Stimulated activated CD4-positive, alpha-beta T cell treated with anti-CD3 and anti-CD28 coated beads, Interleukin-1b, Interleukin-23, amount 100 ng/mL, for 1 hour (primary cell): ENCODE data around the gene CPSF7.
"Not testable (repeated sequence)": the region's sequence is repeated elsewhere in the genome, so short reads cannot be mapped to it uniquely, and the experiment has no call there.

ENCODE experiments used
- DNase-seq, 2 donors: peaks; one replicate each; pipeline ENCODE4 v3.0.0-alpha.2; 2020; ENCODE audit warnings: low read depth in 2 of 2

CPSF7 gene

GRCh38 chr11:61384271-61385242 is 45.2 kb downstream of the CPSF7 start:
- DNase-seq, result no peak

DNA sequence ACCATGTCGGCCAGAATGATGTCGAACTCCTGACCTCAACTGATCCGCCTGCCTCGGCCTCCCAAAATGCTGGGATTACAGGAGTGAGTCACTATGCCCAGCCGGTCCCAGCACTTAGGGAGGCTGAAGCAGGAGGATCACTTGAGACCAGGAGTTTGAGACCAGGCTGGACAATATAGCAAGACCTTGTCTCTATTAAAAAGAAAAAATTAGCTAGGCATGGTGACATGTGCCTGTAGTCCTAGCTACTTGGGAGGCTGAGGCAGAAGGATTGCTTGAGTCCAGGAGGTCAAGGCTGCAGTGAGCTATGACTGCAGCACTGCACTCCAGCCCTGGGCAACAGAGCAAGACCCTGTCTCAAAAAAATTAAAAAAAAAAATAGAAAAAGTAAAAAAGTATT is 45.9 kb downstream of the CPSF7 start:
- DNase-seq, result not testable (repeated sequence)

DNA sequence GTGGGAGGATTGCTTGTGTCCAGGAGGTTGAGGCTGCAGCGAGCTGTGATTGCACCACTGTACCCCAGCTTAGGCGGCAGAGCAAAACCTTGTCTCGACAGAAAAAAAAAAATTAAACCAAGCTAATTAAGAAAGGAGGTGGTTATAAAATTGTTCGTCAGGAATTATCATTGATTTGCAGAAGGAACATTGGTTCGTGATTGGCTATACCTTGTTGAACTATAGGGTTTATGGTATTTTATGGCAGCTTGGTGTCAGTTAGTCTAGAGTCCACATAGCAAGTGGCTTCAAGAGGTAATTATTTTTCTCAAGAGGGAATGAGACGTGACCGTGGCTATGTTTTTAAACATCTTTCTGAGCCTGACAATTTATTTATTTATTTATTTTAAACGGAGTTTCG is 48.9 kb downstream of the CPSF7 start:
- DNase-seq, result no peak

- DNase-seq, result no peak
These were observed 51.0 kb downstream of the CPSF7 start for GRCh38 chr11:61378713-61379313.

DNA sequence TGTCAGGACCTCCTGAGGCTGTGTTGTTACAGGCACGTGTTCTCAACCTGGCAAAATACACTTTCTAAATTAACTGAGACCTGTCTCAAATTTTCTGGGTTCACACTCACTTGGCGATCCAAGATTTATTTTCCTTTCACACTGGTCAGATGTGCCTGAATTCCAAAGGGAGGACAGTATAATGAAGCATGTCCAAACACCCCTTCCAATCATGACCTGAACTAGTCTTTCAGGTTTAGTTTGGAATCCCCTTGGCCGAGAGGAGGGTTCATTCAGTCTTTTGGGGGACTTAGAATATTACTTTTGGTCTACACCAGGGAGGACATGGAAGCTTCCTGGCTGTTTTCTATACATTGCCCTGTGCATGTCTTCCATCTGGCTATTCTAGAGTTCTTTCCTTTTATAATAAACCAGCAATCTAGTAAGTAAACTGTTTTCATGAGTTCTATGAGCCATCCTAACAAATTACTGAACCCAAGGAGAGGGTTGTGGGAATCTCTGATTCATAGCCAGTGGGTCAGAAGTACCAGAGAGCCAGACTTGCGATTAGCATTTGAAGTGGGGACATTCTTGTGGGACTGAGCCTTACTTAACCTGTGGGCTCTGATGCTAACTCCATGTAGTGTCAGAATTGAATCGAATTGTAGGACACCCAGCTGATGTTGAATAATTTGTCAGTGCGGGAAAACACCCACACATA is 52.2 kb downstream of the CPSF7 start:
- no peak for DNase-seq

- DNase-seq, result no peak
These were observed 54.0 kb downstream of the CPSF7 start for GRCh38 chr11:61375761-61376108.

- DNase-seq, result no peak
These were observed 56.9 kb downstream of the CPSF7 start for GRCh38 chr11:61372659-61373420.

DNA sequence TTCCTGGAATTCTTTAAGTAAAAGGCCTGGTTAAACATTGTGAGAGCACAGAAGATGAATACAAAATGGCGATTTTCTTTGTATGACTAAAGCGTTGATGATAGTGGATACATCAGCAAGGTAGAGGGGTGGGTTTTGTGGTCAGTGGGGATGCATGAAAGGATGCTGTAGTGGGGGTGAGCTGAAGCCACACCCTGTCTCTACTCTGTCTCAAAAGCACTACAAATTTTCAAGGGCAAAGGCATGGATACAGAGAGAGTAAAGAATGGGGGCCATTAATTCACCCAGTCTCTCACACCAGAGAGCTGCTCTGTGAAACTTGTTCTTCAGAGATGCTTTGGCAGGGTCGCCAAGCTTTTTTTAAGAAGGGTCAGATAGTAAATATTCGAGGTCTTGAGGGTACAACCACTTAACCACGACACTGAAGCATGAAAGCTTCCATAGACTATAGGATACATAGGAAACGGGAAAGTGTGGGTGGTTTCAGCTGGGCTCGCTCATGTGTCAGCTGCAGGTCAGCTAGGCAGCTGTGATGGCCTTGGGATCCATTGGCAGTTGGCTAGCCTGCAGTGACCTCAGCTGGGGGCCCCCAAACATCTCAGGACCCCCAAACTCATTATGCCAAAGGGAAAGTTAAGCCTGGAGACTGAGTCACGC is 59.3 kb downstream of the CPSF7 start:
- no peak for DNase-seq

DNA sequence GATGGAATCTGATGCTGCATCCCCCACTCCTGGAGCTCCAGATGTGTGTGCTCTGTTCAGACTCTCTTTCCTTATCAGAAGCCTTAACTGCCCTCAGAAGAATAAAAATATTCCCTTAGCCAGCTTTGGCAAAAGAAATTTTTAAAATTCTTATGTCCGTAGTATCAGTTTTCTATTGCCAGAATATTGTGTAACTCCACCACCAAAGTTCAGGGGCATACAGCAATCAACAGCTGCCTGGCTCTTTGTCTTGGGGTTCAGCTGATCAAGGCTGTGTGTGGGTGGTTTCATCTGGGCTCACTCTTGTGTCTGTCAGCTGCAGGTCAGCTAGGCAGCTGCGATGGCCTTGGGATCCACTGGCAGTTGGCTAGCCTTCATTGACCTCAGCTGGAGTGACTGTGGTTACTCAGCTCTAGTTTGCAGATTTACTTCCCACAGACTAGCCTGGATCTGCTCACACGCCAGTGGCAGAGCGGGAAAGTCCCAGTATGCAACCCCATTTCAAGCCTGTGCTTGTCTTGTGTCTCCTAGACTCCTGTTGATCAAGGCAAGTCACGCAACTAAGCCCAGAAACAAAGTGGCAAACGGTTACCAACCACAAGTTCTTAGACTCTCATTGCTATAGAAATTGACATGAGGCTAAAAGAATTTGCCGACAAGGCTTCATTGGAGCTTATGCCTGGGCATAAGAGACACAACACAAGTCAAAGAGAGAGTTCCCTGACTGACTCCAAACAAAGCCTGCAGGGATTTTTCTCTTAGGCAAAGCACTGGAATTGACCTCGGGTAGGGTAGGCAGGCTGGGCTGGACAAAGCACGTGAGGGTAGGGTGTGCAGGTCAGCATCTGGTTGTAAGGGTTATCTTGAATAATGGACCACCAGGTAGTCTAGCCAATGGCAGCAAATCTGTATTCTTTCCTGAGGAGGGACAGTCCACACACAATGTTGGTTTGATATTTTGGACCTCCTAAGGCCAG is 60.1 kb downstream of the CPSF7 start:
- DNase-seq, result no peak

DNA sequence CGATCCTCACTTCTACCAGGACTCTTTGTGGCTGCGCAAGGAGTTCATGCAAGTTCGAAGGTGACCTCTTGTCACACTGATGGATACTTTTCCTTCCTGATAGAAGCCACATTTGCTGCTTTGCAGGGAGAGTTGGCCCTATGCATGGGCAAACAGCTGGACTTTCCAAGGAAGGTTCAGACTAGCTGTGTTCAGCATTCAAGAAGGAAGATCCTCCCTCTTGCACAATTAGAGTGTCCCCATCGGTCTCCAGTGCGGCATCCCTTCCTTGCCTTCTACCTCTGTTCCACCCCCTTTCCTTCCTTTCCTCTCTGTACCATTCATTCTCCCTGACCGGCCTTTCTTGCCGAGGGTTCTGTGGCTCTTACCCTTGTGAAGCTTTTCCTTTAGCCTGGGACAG is 61.1 kb downstream of the CPSF7 start:
- DNase-seq, result no peak

DNA sequence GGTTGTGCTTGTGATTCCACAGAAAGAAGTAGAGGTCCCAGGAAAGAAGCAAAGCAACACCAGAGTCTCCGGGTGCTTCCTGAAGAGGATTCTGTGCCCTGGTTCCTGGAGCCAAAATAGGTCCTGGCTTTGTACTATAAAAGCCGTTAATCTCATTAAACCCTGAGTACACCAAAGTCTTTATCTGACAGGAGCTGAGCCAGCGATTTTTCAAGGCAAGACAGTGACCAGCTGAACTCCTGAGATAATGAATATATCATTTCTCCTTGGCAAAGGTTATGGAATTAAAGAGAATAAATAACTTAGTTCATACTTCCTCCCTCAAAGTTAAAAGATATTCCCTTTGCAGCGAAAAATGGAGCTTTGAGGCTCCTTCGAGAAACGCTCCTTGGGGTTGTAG is 62.4 kb downstream of the CPSF7 start:
- no peak for DNase-seq

DNA sequence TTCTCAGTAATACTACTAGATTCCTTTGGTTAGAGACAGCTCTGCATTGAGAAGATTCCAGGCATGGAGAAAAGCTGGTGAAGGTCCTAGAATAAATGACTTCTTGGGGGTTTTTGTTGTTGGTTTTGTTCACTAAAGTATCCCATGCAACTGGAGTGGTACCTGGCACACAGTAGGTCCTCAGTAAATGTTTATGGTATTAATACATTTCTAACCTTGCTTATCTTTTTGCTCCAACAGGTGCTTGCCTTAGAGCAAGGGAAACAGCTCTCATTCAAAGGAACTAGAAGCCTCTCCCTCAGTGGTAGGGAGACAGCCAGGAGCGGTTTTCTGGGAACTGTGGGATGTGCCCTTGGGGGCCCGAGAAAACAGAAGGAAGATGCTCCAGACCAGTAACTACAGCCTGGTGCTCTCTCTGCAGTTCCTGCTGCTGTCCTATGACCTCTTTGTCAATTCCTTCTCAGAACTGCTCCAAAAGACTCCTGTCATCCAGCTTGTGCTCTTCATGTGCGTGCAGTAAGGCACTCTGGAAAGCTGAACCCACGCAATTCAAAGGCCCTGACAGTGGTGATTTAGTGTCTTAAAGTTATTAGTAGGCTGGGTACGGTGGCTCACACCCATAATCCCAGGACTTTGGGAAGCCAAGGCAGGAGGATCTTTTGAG is 65.6 kb downstream of the CPSF7 start:
- no peak for DNase-seq

GRCh38 chr11:61362542-61362875 is 67.3 kb downstream of the CPSF7 start:
- no peak for DNase-seq

- peak; percentile 63 to 76 for DNase-seq
These were observed 67.8 kb downstream of the CPSF7 start, which contains the start of the genes CYB561A3 and TMEM138 for GRCh38 chr11:61361741-61362541. TSS of gene CYB561A3 (minus strand) at chr11:61361882. CDS start at chr11:61356713, 5,169 bp downstream. TSS of gene TMEM138 (plus strand) at chr11:61362374. CDS start at chr11:61364391, 2,017 bp downstream.

- no peak for DNase-seq
These were observed 68.5 kb downstream of the CPSF7 start for GRCh38 chr11:61361237-61361740.

GRCh38 chr11:61359516-61359915 is 70.3 kb downstream of the CPSF7 start:
- DNase-seq, result no peak

- no peak for DNase-seq
These were observed 71.2 kb downstream of the CPSF7 start for GRCh38 chr11:61358566-61358965.

GRCh38 chr11:61357894-61358239 is 71.9 kb downstream of the CPSF7 start:
- DNase-seq, result no peak
